ENCODE results near the gene SGPP2.
"Not testable (repeated sequence)": the region's sequence is repeated elsewhere in the genome, so short reads cannot be mapped to it uniquely, and the experiment has no call there.

DNA sequence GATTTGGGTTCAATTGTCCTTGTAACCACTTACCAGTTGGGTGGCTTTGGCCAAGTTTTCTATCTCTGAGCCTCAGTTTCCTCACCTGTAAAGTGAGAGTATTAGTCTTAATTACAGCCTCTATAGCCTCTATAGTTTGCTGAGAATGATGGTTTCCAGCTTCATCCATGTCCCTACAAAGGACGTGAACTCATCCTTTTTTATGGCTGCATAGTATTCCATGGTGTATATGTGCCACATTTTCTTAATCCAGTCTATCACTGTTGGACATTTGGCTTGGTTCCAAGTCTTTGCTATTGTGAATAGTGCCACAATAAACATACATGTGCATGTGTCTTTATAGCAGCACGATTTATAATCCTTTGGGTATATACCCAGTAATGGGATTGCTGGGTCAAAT lies 12.0 kb upstream of the SGPP2 start:
- TF ChIP-seq, protein P1, sequence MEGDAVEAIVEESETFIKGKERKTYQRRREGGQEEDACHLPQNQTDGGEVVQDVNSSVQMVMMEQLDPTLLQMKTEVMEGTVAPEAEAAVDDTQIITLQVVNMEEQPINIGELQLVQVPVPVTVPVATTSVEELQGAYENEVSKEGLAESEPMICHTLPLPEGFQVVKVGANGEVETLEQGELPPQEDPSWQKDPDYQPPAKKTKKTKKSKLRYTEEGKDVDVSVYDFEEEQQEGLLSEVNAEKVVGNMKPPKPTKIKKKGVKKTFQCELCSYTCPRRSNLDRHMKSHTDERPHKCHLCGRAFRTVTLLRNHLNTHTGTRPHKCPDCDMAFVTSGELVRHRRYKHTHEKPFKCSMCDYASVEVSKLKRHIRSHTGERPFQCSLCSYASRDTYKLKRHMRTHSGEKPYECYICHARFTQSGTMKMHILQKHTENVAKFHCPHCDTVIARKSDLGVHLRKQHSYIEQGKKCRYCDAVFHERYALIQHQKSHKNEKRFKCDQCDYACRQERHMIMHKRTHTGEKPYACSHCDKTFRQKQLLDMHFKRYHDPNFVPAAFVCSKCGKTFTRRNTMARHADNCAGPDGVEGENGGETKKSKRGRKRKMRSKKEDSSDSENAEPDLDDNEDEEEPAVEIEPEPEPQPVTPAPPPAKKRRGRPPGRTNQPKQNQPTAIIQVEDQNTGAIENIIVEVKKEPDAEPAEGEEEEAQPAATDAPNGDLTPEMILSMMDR (IDR thresholded peaks at IDR 0.05; ENCODE audit: low read length) = not testable (repeated sequence)
- not testable (repeated sequence) for TF ChIP-seq EZH2phosphoT487 (IDR thresholded peaks at IDR 0.05; ENCODE audit: low read length)
